ENCODE data around the gene B4GALNT2. TPM values are rescaled to one million over a fixed set of nuclear protein-coding genes. Genes with fewer than 3 reads are reported as not detected.

Gene B4GALNT2
- total and polyA plus RNA-seq, 2 of the 13 experiments (the other 11 are each of a cell fraction or from before 2014, with no cell fraction given), result not detected

DNA sequence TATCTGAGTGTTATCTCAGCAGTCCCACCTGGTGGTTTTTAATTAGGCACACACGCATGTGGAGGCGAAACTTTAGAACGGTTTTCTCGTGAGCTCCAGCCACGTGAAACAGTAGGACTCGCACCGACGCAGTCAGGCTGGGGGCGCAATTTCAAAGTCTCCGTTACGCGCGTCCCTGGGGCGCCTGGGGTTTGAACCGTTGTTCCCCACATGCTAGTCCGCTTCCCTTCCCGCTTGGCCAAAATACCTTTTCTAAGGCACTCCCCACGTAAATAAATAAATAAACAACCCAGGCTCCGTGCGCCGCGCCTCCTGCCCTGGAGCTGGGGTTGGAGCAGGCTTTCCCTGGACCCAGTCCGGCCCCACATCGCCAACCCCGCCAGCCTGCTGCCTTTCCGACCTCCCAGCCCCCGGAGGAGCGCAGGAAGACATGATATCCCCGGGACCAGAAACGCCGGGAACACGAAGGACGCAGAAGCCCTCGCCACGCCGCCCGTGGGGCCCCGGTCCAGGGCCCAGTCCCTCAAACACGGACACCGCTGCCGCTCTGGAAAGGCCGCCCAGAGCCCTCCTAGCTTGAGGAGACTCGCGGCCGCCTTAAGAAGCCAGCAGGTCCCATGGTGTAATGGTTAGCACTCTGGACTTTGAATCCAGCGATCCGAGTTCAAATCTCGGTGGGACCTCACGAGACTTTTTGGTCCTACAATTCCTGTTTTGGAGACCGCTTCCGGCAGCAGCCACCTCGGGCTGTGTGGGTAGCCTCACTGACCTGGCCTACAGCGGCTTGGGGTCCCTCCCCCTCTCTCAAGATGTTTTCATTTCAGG lies 59.6 kb downstream of the B4GALNT2 start (continued):
- TF ChIP-seq HBP1 (CRISPR knock-in tag; IDR thresholded peaks at IDR 0.05; ENCODE audit: low read depth) (0 out of 2 replicates have a peak, but pooled peaks have one; percentile 29), RORA (CRISPR knock-in tag; IDR thresholded peaks at IDR 0.05) (0 out of 2 replicates have a peak, but pooled peaks have one; percentile 73), ATF1 (CRISPR knock-in tag; IDR thresholded peaks at IDR 0.05) (peak; percentile 74; the same call in 1 of the 2 replicates), TBP (CRISPR knock-in tag; IDR thresholded peaks at IDR 0.05) (peak; percentile 49; the same call in 1 of the 2 replicates), ZNF704 (CRISPR knock-in tag; IDR thresholded peaks at IDR 0.05; ENCODE audit: borderline replicate concordance) (peak; percentile 97; the same call in 1 of the 2 replicates), SOX13 (IDR thresholded peaks at IDR 0.05) (peak; percentile 53; the same call in 1 of the 2 replicates), SOX13 (CRISPR knock-in tag; conservative IDR thresholded peaks at IDR 0.05 in 1 of 2, IDR thresholded peaks at IDR 0.05 in 1 of 2) (peak in 1 of 2 experiments; percentile 57; a peak in 2 of 4 replicates), SRF (IDR thresholded peaks at IDR 0.05; ENCODE audit: low read depth, low read length) (peak; percentile 93), NFE2 (CRISPR knock-in tag; IDR thresholded peaks at IDR 0.05) (peak; percentile 31; the same call in 1 of the 2 replicates), MAZ (IDR thresholded peaks at IDR 0.05; ENCODE audit: borderline replicate concordance, low read depth, low read length) (0 out of 2 replicates have a peak, but pooled peaks have one; percentile 13), MAZ (CRISPR knock-in tag; IDR thresholded peaks at IDR 0.05; ENCODE audit: low read depth) (peak; percentile 83), ZNF205 (CRISPR knock-in tag; IDR thresholded peaks at IDR 0.05) (no peak; the same call in 1 of the 2 replicates), CENPX (CRISPR knock-in tag; IDR thresholded peaks at IDR 0.05) (no peak), RFX3 (CRISPR knock-in tag; IDR thresholded peaks at IDR 0.05) (0 out of 2 replicates have a peak, but pooled peaks have one; percentile 17)
- TF ChIP-seq, protein P1, sequence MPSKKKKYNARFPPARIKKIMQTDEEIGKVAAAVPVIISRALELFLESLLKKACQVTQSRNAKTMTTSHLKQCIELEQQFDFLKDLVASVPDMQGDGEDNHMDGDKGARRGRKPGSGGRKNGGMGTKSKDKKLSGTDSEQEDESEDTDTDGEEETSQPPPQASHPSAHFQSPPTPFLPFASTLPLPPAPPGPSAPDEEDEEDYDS (CRISPR knock-in tag; IDR thresholded peaks at IDR 0.05), result peak; percentile 49
- TF ChIP-seq, protein P2, sequence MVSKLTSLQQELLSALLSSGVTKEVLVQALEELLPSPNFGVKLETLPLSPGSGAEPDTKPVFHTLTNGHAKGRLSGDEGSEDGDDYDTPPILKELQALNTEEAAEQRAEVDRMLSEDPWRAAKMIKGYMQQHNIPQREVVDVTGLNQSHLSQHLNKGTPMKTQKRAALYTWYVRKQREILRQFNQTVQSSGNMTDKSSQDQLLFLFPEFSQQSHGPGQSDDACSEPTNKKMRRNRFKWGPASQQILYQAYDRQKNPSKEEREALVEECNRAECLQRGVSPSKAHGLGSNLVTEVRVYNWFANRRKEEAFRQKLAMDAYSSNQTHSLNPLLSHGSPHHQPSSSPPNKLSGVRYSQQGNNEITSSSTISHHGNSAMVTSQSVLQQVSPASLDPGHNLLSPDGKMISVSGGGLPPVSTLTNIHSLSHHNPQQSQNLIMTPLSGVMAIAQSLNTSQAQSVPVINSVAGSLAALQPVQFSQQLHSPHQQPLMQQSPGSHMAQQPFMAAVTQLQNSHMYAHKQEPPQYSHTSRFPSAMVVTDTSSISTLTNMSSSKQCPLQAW (CRISPR knock-in tag; IDR thresholded peaks at IDR 0.05), result peak; percentile 23
- TF ChIP-seq, protein P3, sequence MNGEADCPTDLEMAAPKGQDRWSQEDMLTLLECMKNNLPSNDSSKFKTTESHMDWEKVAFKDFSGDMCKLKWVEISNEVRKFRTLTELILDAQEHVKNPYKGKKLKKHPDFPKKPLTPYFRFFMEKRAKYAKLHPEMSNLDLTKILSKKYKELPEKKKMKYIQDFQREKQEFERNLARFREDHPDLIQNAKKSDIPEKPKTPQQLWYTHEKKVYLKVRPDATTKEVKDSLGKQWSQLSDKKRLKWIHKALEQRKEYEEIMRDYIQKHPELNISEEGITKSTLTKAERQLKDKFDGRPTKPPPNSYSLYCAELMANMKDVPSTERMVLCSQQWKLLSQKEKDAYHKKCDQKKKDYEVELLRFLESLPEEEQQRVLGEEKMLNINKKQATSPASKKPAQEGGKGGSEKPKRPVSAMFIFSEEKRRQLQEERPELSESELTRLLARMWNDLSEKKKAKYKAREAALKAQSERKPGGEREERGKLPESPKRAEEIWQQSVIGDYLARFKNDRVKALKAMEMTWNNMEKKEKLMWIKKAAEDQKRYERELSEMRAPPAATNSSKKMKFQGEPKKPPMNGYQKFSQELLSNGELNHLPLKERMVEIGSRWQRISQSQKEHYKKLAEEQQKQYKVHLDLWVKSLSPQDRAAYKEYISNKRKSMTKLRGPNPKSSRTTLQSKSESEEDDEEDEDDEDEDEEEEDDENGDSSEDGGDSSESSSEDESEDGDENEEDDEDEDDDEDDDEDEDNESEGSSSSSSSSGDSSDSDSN (CRISPR knock-in tag; IDR thresholded peaks at IDR 0.05), result peak; percentile 86
- TF ChIP-seq, protein P4, sequence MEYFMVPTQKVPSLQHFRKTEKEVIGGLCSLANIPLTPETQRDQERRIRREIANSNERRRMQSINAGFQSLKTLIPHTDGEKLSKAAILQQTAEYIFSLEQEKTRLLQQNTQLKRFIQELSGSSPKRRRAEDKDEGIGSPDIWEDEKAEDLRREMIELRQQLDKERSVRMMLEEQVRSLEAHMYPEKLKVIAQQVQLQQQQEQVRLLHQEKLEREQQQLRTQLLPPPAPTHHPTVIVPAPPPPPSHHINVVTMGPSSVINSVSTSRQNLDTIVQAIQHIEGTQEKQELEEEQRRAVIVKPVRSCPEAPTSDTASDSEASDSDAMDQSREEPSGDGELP (IDR thresholded peaks at IDR 0.05; ENCODE audit: borderline replicate concordance, low read depth), result no peak; the same call in 1 of the 2 replicates
